ENCODE results near the gene ZBTB25. TPM values are rescaled to one million over a fixed set of nuclear protein-coding genes. Genes with fewer than 3 reads are reported as not detected.

ZBTB25 gene
- polyA plus RNA-seq, 1 of the 3 experiments (the other 2 are of a cell fraction), result 4.5 TPM

DNA sequence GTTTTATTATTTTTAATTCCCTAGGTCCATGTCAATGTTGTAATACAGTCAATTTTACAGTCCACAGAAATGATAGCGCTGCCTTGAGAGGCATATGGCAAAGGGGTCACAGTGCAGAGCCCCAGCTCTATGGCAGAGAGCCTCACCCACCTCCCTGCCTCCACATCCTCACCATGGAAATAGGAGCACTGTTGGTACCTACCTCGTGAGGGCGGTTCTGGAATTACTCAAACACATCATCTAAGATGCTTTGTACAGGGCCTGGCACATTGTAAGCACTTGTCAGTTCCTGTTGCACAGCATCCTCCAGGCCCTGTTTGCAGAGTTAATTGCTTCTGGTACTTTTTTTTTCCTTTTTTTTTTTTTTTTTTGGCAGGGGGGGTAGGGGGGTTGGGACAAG lies 42.4 kb downstream of the ZBTB25 start:
- Histone ChIP-seq H2AFZ (ENCODE audit: low read depth) (no peak overlapping the region), H3K27ac (ENCODE audit: low read depth in 2 of 2, low read length in 1 of 2) (no peak overlapping the region), H3K36me3 (replicated peaks in 1 of 2; ENCODE audit: control insufficient read depth in 1 of 2, insufficient read depth in 2 of 2, low read length in 1 of 2) (peaks cover 12 to 16% of the 10 kb centered on the region in 2 experiments), H3K4me3 (ENCODE audit: low read depth in 2 of 2, low read length in 1 of 2) (no peak overlapping the region), H3K9ac (no peak overlapping the region), H3K9me2 (no peaks in the 10 kb centered on the region), H3F3A (replicated peaks; ENCODE audit: insufficient read depth) (peaks cover 6% of the 10 kb centered on the region), H3K9me3 (no peaks in the 10 kb centered on the region), H3K27me3 (ENCODE audit: insufficient read depth) (no peaks in the 10 kb centered on the region), H4K20me1 (ENCODE audit: insufficient read depth) (no peaks in the 10 kb centered on the region), H3K4me2 (no peak overlapping the region), H3K4me1 (ENCODE audit: control insufficient read depth in 1 of 2, insufficient read depth in 2 of 2, low read depth in 1 of 2, low read length in 1 of 2) (peaks cover 0 to 12% of the 10 kb centered on the region in 2 experiments; a peak in 2 of 4 replicates), H3K79me2 (ENCODE audit: insufficient read depth) (no peaks in the 10 kb centered on the region)
- DNase-seq, result no peak
- 85% methylated on average over 3 of the region's 3 CpGs for WGBS (ENCODE audit: low lambda C conversion rate)
- TF ChIP-seq CHD2 (IDR thresholded peaks at IDR 0.05; ENCODE audit: low read length, partially characterized antibody), result no peak
- TF ChIP-seq SIN3A (IDR thresholded peaks at IDR 0.05; ENCODE audit: borderline replicate concordance, low read depth, low read length), result no peak
- no peak for TF ChIP-seq EZH2phosphoT487 (IDR thresholded peaks at IDR 0.05; ENCODE audit: borderline replicate concordance, low read depth)
- TF ChIP-seq TEAD4 (IDR thresholded peaks at IDR 0.05; ENCODE audit: borderline replicate concordance, insufficient read depth), result no peak
- TF ChIP-seq RAD21 (IDR thresholded peaks at IDR 0.05; ENCODE audit: low read length), result no peak
- no peak for TF ChIP-seq FOXJ3 (CRISPR knock-in tag; IDR thresholded peaks at IDR 0.05)
- no peak for TF ChIP-seq NFIC (IDR thresholded peaks at IDR 0.05; ENCODE audit: borderline replicate concordance)
- TF ChIP-seq, protein P1, sequence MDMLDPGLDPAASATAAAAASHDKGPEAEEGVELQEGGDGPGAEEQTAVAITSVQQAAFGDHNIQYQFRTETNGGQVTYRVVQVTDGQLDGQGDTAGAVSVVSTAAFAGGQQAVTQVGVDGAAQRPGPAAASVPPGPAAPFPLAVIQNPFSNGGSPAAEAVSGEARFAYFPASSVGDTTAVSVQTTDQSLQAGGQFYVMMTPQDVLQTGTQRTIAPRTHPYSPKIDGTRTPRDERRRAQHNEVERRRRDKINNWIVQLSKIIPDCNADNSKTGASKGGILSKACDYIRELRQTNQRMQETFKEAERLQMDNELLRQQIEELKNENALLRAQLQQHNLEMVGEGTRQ (IDR thresholded peaks at IDR 0.05; ENCODE audit: borderline replicate concordance, low read depth, low read length), result no peak
- no peak for TF ChIP-seq FOSL2 (IDR thresholded peaks at IDR 0.05; ENCODE audit: borderline replicate concordance, low read depth)
- TF ChIP-seq MXI1 (IDR thresholded peaks at IDR 0.05; ENCODE audit: low read depth, low read length), result no peak
- no peak for TF ChIP-seq JUND (IDR thresholded peaks at IDR 0.05)
- TF ChIP-seq, protein P2, sequence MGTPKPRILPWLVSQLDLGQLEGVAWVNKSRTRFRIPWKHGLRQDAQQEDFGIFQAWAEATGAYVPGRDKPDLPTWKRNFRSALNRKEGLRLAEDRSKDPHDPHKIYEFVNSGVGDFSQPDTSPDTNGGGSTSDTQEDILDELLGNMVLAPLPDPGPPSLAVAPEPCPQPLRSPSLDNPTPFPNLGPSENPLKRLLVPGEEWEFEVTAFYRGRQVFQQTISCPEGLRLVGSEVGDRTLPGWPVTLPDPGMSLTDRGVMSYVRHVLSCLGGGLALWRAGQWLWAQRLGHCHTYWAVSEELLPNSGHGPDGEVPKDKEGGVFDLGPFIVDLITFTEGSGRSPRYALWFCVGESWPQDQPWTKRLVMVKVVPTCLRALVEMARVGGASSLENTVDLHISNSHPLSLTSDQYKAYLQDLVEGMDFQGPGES (IDR thresholded peaks at IDR 0.05; ENCODE audit: low read depth, low read length), result no peak
- no peak for TF ChIP-seq RXRA (IDR thresholded peaks at IDR 0.05; ENCODE audit: borderline replicate concordance, low read depth)
- TF ChIP-seq GABPA (IDR thresholded peaks at IDR 0.05; ENCODE audit: low read depth), result no peak
- TF ChIP-seq RCOR1 (IDR thresholded peaks at IDR 0.05; ENCODE audit: low read length), result no peak
- TF ChIP-seq, protein P3, sequence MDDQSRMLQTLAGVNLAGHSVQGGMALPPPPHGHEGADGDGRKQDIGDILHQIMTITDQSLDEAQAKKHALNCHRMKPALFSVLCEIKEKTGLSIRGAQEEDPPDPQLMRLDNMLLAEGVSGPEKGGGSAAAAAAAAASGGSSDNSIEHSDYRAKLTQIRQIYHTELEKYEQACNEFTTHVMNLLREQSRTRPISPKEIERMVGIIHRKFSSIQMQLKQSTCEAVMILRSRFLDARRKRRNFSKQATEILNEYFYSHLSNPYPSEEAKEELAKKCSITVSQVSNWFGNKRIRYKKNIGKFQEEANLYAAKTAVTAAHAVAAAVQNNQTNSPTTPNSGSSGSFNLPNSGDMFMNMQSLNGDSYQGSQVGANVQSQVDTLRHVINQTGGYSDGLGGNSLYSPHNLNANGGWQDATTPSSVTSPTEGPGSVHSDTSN (IDR thresholded peaks at IDR 0.05), result no peak
- no peak for TF ChIP-seq NRF1 (IDR thresholded peaks at IDR 0.05; ENCODE audit: low read depth, low read length)
- no peak for TF ChIP-seq GATA2 (CRISPR knock-in tag; IDR thresholded peaks at IDR 0.05)
- ChIA-PET POLR2A (no interaction called here), CTCF (interaction anchor here (1.7 kb wide), 1 partner anchor 31 kb away, joined by 7 read pairs; no protein-coding TSS in a partner anchor)

Data from SK-N-SH (cell line).